H1 (cell line): ENCODE data around the gene CORIN. TPM values are rescaled to one million over a fixed set of nuclear protein-coding genes. Genes with fewer than 3 reads are reported as not detected.

Experiments used
- BCL11A ChIP-seq, 2 experiments: IDR thresholded peaks; one replicate each; pipeline ENCODE4 v1.6.1; 2011; ENCODE audit warnings: low read depth in 2 of 2, low read length in 2 of 2, mild to moderate bottlenecking in 2 of 2
- EGR1 ChIP-seq: IDR thresholded peaks from 2 replicates; pipeline ENCODE4 v1.6.1; 2011; ENCODE audit warnings: low read depth, low read length, borderline replicate concordance
- HDAC6 ChIP-seq: IDR thresholded peaks from one replicate; pipeline ENCODE4 v1.7.1; 2012; ENCODE audit warnings: low read depth, mild to moderate bottlenecking, inconsistent platforms, low read length, moderate library complexity
- PHF8 ChIP-seq: fragments of 200-600 bp; sonication (generic); conservative IDR thresholded peaks from 2 replicates; pipeline ENCODE4 v1.7.1; 2012; ENCODE audit warnings: low read depth, mild to moderate bottlenecking, inconsistent platforms, low read length, moderate library complexity
- RXRA ChIP-seq: IDR thresholded peaks from 2 replicates; pipeline ENCODE4 v1.6.1; 2011; ENCODE audit warnings: low read depth, mild to moderate bottlenecking, low read length, moderate library complexity; ENCODE audit not compliant: insufficient read depth
- TCF12 ChIP-seq: IDR thresholded peaks from 2 replicates; pipeline ENCODE4 v1.6.1; 2011; ENCODE audit warnings: low read depth, mild to moderate bottlenecking, low read length
- TEAD4 ChIP-seq: IDR thresholded peaks from 2 replicates; pipeline ENCODE4 v1.6.1; 2012; ENCODE audit warnings: low read depth, low read length, inconsistent platforms, mixed read lengths
- polyA plus RNA-seq, 7 experiments: library from polyadenylated mRNA; depleted of rRNA in 3 of 7; stranded (reverse) in 5 of 7; unstranded in 2 of 7; fragments of >200 nt in 5 of 7; fragments of 200-250 nt in 2 of 7; gene quantifications; 1 replicate in 5 of 7; 2 replicates in 1 of 7; 4 replicates in 1 of 7; pipeline versions ENCODE4 v1.2.1 to v1.2.3, GENCODE V29; 2011 to 2013; ENCODE audit warnings: missing spikeins in 2 of 7, mixed read lengths in 2 of 7
- total RNA-seq: library from RNA; stranded (reverse); fragmentation: NEBNext Ultra II Directional; extraction: Animal tissue kit (Norgen Biotek cat#: 25700); gene quantifications from 2 replicates; pipeline ENCODE4 v1.2.1, GENCODE V29; 2021

Gene CORIN
- total and polyA plus RNA-seq, 2 of the 8 experiments (the other 6 are each of a cell fraction or from before 2014, with no cell fraction given) = 0.09 to 0.32 TPM

DNA sequence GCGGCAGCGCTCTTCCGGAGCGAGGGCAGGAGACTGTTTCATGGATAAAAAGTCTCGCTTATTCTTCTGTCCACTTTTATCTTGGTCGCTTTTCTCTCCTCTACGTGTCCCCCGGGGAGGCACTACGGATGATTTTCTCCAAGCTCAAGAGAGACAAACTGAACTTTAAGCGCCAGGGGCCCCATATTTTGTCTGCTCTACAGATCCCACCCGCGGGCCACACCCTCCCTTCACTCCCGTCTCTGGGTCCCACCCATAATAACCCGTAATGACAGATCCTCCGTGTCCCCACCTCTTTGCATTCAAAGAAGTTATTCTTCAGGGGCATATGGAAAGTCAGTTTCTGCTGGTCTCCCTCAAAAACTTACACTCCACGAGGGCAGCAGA, at the start of gene CORIN (continued):
- no peak for TF ChIP-seq TCF12
- TF ChIP-seq PHF8 = no peak
- no peak for TF ChIP-seq HDAC6
- TF ChIP-seq RXRA = no peak
- TF ChIP-seq BCL11A (IDR thresholded peaks at IDR 0.05; ENCODE audit: low read depth in 2 of 2, low read length in 2 of 2) = no peak
- TF ChIP-seq TEAD4 = no peak
- TF ChIP-seq EGR1 = no peak
